CD4-positive, alpha-beta T cell treated with Interleukin-15 for 1 hour (primary cell): ENCODE results near the gene POC1A.
"Not testable (repeated sequence)": the region's sequence is repeated elsewhere in the genome, so short reads cannot be mapped to it uniquely, and the experiment has no call there.

Experiments
- DNase-seq: peaks from one replicate; pipeline ENCODE4 v3.0.0-alpha.2; 2020

POC1A gene

GRCh38 chr3:52183786-52184445, 29.7 kb upstream of the POC1A start:
- no peak for DNase-seq

GRCh38 chr3:52182691-52183090, 28.5 kb upstream of the POC1A start:
- no peak for DNase-seq

GRCh38 chr3:52182196-52182595, 28.0 kb upstream of the POC1A start:
- no peak for DNase-seq

- DNase-seq = no peak
Measured at GRCh38 chr3:52181543-52181942, 27.3 kb upstream of the POC1A start.

GRCh38 chr3:52178537-52178936, 24.3 kb upstream of the POC1A start:
- no peak for DNase-seq

- not testable (repeated sequence) for DNase-seq
Measured at GRCh38 chr3:52178126-52178525, 23.9 kb upstream of the POC1A start.

GRCh38 chr3:52177701-52178042, 23.4 kb upstream of the POC1A start:
- no peak for DNase-seq

GRCh38 chr3:52176951-52177700, 22.9 kb upstream of the POC1A start:
- DNase-seq = no peak

- DNase-seq = no peak
Measured at GRCh38 chr3:52176180-52176752, 22.0 kb upstream of the POC1A start.

- no peak for DNase-seq
Measured at GRCh38 chr3:52175416-52176179, 21.4 kb upstream of the POC1A start.

GRCh38 chr3:52174896-52175295, 20.7 kb upstream of the POC1A start:
- DNase-seq = peak; percentile 72

- no peak for DNase-seq
Measured at GRCh38 chr3:52173101-52173500, 18.9 kb upstream of the POC1A start.

GRCh38 chr3:52172262-52172757, 18.1 kb upstream of the POC1A start:
- no peak for DNase-seq

- no peak for DNase-seq
Measured at GRCh38 chr3:52171514-52172261, 17.5 kb upstream of the POC1A start.

- not testable (repeated sequence) for DNase-seq
Measured at GRCh38 chr3:52170217-52170616, 16.0 kb upstream of the POC1A start.

- DNase-seq = no peak
Measured at GRCh38 chr3:52167240-52167639, 13.0 kb upstream of the POC1A start.

- DNase-seq = no peak
Measured at GRCh38 chr3:52162250-52162872, 8.1 kb upstream of the POC1A start.

- no peak for DNase-seq
Measured at GRCh38 chr3:52159503-52159902, 5.3 kb upstream of the POC1A start.

- DNase-seq = no peak
Measured at GRCh38 chr3:52155912-52156311, 1.7 kb upstream of the POC1A start.

GRCh38 chr3:52153389-52154096, 680 bp downstream of the POC1A start:
- DNase-seq = no peak

- not testable (repeated sequence) for DNase-seq
Measured at GRCh38 chr3:52151991-52152390, 2.2 kb downstream of the POC1A start.
